GM18909 (cell line): Measurements from ENCODE around the gene ARL6IP4.
"Not testable (repeated sequence)": the region's sequence is repeated elsewhere in the genome, so short reads cannot be mapped to it uniquely, and the experiment has no call there.

Experiments used
- ATAC-seq: cut with Tn5 transposase; IDR thresholded peaks from one replicate; pipeline ENCODE4 v1.9.1; 2021; ENCODE audit warnings: mild to moderate bottlenecking; ENCODE audit not compliant: unreplicated experiment, poor library complexity

ARL6IP4 gene

GRCh38 chr12:123004287-123004686, 23.8 kb downstream of the ARL6IP4 start:
- ATAC-seq = no peak

DNA sequence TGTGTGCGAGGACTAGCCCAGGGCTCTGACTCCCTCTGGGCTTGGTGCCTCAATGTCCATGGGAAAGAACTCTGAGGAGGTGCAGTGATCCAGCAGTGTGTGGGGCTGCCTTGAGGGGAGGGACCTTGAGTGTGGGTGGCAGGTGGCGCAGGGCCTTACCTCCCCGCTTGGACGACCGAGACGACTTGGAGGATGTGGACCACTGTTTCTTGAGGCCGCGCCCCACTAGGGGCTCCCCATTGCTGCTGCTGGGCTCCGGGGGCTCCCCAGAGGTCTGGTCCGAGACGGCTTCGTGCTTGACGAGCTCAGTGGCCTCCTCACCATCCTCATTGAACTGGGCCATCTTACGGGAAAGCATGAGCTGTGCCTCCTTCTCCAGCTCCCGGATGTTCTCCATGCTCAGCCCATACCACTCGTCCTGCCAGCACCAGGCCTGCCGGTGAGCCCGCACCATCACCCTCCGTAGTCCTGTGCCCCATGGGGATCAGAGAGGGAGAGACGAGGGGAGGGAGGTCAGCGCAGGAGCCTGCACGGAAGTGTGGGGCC, 24.7 kb downstream of the ARL6IP4 start:
- no peak for ATAC-seq

- ATAC-seq = no peak
Observed at GRCh38 chr12:123006977-123007376, 26.5 kb downstream of the ARL6IP4 start.

GRCh38 chr12:123010110-123010509, 29.6 kb downstream of the ARL6IP4 start:
- no peak for ATAC-seq

DNA sequence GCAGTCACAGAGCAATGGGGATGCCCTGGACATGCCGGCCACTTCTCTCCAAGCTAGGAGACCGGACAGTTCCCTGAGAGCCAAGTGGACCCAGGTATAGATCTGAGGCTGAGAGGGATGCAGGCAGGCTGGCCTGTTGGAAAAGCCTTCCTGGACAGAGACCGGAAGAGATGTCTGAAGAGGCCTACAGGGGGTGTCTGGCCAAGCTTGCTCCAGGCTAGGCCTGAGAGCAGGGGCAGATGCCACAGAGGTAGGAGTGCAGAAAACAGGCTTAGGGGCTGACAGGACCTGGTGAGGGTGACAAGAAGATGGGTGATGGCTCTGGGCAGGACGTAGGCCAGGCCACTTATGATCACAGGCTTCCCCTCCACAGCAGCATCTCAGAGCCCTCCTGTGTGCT, 30.2 kb downstream of the ARL6IP4 start:
- no peak for ATAC-seq

DNA sequence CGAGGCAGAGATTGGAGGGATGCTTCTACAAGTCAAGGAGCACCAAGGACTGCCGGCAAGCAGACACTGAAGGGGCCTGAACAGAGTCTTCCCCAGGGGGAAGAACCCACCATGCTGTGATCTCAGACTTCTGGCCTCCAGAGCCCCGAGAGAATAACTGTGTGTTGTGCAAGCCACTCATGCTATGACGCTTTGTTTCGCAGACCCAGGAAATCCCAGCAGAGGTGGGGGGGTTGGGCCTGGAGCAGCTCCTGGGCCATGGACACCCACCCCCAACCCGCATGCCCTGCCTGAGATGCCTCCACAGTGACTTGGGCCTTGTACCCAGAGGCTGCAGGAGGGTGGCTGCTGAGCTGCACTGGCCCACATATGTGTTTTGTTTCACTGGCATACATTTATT, 31.2 kb downstream of the ARL6IP4 start:
- ATAC-seq = no peak

GRCh38 chr12:123013185-123014095, 33.0 kb downstream of the ARL6IP4 start:
- ATAC-seq = no peak

- not testable (repeated sequence) for ATAC-seq
Observed at GRCh38 chr12:123014473-123014872, 34.0 kb downstream of the ARL6IP4 start.

- ATAC-seq = no peak
Observed at GRCh38 chr12:123017753-123018152, 37.3 kb downstream of the ARL6IP4 start.

DNA sequence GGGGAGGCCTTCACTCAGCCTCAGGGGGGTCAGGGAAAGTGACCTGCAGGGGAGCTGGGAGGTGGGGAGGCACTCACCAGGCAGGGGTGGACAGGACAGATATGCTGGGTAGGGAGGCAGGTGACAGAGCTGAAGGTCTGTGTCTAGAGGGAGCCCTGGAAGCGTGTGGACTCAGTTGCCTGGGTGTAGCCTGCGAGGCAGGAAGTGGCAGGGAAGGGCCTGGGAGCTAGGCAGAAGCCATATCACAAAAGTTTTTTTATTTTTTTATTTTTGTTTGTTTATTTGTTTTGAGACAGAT, 39.3 kb downstream of the ARL6IP4 start:
- ATAC-seq = no peak

DNA sequence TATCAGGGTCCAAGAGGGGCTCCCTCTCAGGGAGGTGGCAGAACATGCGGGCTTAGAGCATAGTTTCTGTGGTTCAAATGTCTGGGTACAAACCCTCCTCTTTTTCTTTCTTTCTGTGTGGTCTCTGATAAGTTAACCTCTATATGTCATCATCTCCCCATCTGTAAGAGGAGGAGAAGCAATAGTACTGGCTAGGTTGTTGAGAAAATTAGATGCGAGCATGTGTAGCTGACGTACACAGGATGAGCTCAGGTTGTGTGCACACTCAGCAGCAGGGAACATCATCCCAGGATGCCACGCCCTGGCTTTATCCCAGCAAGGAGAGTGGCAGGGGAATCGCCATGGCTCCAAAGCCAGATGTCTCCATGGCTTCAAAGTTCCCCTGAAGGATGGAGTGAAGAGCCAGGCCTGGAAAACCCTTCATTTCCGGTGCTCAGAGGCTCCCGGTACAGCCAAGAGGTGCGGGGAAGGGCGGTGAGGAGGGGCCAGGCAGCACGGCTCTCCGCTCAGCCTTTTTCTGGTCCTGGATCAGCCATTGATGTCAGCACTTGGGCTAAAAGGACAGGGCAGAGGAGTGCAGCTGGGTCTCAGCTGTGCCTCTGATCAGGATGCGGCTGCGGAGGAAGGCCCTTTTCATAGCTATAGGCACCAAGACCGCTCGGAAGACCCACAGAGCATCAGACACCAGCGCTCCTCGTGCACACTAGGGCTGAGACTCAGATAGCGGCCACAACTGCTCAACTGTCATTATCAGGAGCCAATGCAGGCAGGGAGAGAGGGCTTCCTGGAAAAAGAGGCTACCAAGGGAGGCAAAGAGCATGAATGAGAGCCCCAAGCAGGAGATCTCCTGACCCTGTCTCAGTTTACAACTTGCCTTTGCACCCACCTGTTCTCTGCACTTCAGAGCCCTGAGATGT, 41.5 kb downstream of the ARL6IP4 start:
- no peak for ATAC-seq

GRCh38 chr12:123022846-123023245, 42.4 kb downstream of the ARL6IP4 start:
- ATAC-seq = no peak

- no peak for ATAC-seq
Observed at GRCh38 chr12:123024819-123025391, 44.4 kb downstream of the ARL6IP4 start.

DNA sequence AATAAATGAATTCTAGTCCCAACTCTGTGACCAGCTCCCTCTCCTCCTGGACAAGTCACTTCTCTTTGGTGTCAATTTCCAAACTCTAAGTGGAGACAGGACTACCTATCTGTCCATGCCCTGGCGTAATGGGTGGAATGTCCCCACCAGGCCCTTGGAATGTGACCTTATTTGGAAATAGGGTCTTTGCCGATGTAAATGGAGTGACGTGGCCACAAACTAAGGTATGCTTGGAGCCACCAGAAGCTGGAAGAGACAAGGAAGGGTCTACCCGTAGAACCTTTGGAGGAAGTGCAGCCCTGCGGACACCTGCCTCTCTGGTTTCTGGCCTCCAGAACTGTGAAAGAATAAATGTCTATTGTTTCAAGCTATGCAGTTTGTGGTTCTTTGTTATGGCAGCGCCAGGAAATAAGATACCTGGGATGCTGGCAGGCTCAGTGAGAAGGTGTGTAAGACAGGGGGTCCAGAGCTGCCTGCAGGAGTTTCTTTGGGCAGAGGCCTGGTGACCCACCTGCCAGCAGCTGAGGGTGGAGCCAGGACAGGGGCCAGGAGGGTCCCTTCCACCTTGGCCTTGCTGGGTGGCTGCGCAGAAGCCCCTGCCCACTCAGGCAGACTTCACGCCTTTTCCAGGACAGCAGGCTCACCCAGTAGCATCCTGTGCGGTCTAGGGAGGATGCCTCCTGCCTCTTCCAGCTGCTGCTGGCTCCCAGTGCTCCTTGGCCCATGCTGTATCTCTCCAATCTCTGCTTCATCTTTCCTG, 45.8 kb downstream of the ARL6IP4 start:
- ATAC-seq = no peak

DNA sequence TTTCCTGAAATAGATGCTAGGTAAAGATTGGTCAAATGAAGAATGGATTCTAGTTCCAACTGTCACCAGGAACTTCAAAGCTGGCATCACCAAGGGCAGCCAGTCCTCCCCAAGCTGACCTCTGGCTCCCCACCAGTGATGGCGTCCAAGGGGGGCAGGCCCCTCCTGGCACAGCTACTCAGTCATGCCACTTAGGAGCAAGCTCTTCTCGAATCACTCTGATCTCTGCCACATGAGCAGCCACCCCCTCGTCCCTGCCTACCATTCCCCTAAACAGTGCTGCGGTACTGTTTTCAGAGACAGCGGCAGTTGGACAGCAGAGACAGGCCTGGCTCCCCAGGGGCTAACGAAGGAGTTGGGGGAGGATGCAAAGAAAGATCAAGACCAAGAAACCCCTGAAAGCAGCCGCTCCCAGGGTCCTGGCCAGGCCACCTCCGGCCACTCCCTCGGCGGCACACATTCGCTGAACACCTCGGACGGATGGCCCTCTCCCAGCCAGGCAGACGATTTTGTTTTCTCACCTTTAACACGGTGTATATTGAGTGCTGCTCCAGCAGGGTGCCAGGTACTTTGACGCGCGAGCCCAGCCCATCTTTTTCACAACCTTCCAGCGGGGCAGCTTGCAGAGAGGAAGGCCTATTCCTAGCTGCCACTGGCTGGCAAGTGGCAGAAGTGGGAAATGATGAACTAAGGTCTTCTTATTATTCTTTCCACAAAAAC, 47.4 kb downstream of the ARL6IP4 start:
- ATAC-seq = no peak

GRCh38 chr12:123028475-123028874, 48.0 kb downstream of the ARL6IP4 start:
- no peak for ATAC-seq

DNA sequence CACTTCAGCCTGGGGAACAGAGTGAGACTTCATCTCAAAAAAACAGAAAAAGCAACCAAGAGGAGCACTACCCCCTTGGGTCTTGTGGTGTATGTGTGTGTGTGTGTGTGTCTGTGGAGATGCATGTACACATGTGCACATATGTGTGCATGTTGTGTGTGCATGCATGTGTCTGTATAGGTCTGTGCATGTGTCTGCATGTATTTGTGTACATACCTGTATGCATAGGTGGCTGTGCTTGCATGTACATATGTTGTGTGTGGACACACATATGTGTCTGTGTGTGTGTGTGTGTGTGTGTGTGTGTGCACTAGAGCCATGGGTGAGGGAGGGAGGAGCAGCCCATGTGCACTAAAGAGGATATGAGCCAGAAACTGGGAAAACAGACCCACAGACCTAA, 49.1 kb downstream of the ARL6IP4 start:
- ATAC-seq = no peak

- ATAC-seq = no peak
Observed at GRCh38 chr12:123030686-123031085, 50.2 kb downstream of the ARL6IP4 start.

DNA sequence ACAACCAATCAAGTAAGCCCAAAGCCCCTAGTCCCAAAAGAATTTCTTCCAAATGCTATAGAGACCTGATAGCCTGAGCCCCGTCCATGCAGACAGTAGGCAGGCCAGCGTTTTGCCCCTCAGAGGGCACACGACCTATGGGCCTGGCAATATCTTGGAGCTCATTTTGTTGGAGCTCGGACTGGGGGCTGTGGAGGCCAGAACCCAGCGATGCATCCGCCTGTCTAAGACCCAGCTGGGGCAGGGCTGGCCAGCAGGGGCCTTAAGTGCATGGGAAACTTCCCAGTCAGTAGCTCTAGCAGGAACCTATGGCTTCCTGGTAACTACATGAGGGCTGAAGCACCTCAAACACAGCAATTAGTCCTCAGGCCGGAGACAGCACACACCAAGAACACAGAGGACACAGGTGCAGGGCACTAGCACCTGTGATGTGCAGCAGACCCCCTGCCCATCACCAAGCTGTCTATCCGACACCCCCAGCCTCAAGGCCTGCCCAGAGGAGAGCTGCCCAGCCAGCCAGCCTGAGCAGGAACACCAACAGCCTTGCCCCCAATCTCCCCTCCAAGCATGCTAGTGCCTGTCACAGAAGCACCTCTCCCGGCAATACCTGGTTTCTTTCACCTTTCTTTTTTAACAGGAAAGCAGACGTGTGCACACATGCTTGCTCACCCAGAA, 50.8 kb downstream of the ARL6IP4 start:
- no peak for ATAC-seq
